GM15510 (cell line): ENCODE results near the gene HMGXB4.

Experiments used
- POLR2A ChIP-seq: IDR thresholded peaks from 3 replicates; pipeline ENCODE4 v1.6.1; 2011; ENCODE audit warnings: borderline replicate concordance; ENCODE audit not compliant: insufficient read length; ENCODE audit errors: extremely low read depth

HMGXB4 gene

GRCh38 chr22:35313311-35314121 is 56.2 kb downstream of the HMGXB4 start:
- no peak for TF ChIP-seq POLR2A

- no peak for TF ChIP-seq POLR2A
These were observed 57.1 kb downstream of the HMGXB4 start for GRCh38 chr22:35314161-35314942.

- TF ChIP-seq POLR2A: no peak
These were observed 58.0 kb downstream of the HMGXB4 start for GRCh38 chr22:35315141-35315854.

- no peak for TF ChIP-seq POLR2A
These were observed 58.8 kb downstream of the HMGXB4 start for GRCh38 chr22:35315855-35316745.

GRCh38 chr22:35316751-35317150 is 59.5 kb downstream of the HMGXB4 start:
- no peak for TF ChIP-seq POLR2A

GRCh38 chr22:35317680-35318290 is 60.5 kb downstream of the HMGXB4 start:
- TF ChIP-seq POLR2A: no peak

- no peak for TF ChIP-seq POLR2A
These were observed 61.3 kb downstream of the HMGXB4 start for GRCh38 chr22:35318346-35319215.

GRCh38 chr22:35319244-35319985 is 62.1 kb downstream of the HMGXB4 start:
- TF ChIP-seq POLR2A: no peak

- no peak for TF ChIP-seq POLR2A
These were observed 64.8 kb downstream of the HMGXB4 start for GRCh38 chr22:35322126-35322525.

GRCh38 chr22:35322893-35323292 is 65.6 kb downstream of the HMGXB4 start:
- TF ChIP-seq POLR2A: no peak

GRCh38 chr22:35323305-35323704 is 66.0 kb downstream of the HMGXB4 start:
- TF ChIP-seq POLR2A: no peak

- TF ChIP-seq POLR2A: no peak
These were observed 66.8 kb downstream of the HMGXB4 start for GRCh38 chr22:35324067-35324466.
